Mesangial cell (primary cell): ENCODE data around the gene LPO. TPM values are rescaled to one million over a fixed set of nuclear protein-coding genes. Genes with fewer than 3 reads are reported as not detected.

Experiments
- total RNA-seq: library from RNA; depleted of rRNA; stranded (reverse); fragments of >200 nt; gene quantifications from 2 replicates; pipeline ENCODE4 v1.2.3, GENCODE V29; 2015

The LPO gene
- total RNA-seq = not detected in 2 replicates

GRCh38 chr17:58238147-58238634, at the start of gene LPO:
LPO (plus strand) TSS chr17:58238584; CDS start chr17:58242980, 4,396 bp downstream.

DNA sequence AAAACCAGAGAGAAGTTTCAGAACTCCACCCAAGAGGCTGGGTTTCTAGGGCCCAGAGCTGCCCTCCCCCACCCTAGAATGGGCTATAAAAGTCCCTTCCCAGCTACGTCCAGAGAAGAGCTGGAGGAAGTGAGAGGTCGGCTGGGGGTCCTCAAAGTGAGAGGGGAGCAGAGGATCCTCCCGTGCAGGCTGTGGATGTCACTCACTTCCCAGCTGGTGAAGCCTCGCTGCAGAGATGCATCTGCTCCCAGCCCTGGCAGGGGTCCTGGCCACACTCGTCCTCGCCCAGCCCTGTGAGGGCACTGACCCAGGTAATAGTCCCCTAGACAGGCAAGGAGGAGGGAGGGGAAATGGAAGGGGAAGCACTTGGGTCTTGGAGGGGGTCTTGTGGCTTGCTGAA, 45.8 kb upstream of the LPO start, which contains the start of gene EPX:
Gene EPX, plus strand, starts transcription at position 115 of the 400 bp plus-strand sequence. Its CDS starts 121 bp downstream, at position 236.

DNA sequence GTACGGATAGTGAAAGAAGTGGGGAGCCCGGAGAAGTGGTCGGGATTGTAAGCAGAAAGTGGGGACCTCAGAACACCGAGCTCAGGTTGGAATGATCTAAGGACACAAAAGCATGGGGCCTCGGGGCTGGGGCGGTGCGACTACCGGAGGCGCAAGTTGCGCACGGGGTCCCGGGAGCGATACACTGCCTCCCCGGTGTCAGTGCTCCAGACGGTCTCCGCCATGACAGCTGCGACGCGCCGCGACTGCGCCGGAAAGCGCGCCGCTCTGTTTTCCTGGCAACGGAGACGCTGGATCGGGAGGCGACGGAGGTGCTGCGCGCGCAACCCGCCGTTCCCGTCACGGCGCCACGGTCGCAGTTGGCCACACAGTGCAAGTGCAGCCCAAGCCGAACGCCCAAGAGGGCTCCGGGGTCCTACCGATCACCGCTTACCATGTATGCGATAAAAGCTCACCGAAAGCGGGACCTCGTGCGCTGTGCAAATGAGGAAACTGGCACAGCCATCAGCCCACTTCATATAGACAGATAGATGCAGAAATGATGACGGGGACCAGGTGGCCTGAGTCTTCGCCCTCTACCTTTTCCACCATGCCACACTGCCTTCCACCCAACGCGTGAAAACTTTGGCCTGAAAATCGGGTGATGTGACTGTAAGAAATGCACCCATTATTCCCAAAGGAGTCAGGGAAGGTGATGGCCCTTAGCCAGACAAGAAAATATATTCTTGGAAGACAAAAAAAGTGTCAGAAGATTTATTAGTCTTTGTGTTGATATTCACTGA, 19.2 kb upstream of the LPO start, which contains the start of gene MKS1:
Gene MKS1, minus strand, starts transcription at position 249 of the 782 bp plus-strand sequence. Its CDS starts 25 bp downstream, at position 224.

DNA sequence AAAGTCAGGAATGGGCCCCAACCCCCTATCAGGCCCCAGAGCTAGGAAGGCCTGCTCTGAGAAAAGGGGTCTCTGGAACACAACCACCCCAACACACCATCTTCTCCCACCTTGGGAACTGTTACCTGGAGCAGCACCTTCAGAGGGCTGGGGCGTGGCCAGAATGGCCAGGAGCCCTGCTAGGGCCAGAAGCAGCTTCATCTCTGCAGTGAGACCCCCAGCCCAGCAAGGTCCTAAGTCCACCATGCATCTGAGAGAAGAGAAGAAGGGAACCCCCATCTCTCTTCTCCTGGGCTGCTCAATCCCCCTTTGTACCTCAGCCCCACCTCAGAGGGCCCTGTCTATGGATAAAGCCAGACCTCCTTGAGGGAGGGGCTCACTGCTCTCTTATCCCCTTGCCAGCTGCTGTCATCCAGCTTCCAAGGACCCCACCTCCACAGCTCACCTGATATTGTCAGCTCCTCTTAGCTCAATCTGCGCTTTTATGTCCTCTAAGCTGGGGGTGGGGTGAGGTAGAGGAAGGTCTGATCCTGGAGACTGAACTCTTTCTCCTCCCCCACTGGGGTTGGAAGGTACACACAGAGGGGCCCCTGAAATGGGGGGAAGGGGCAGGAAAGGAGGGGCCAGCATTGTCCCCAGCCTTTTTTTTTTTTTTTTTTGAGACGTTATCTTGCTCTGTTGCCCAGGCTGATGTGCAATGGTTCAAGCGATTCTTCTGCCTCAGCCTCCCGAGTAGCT, 42.3 kb downstream of the LPO start, which contains the start of gene MPO:
Gene MPO, minus strand, starts transcription at position 456 of the 738 bp plus-strand sequence. Its CDS starts 177 bp downstream, at position 279.

Other genes with a start within 250 kb of the LPO start
- 88.7 and 250 TPM in 2 replicates for gene SRSF1, start 231.3 kb upstream of the LPO start, total RNA-seq
- gene DYNLL2, start 155.2 kb upstream of the LPO start, total RNA-seq = 10.1 and 11.4 TPM in 2 replicates
- not detected in 2 replicates for gene OR4D1, start 90.2 kb upstream of the LPO start, total RNA-seq
- gene OR4D2, start 71.6 kb upstream of the LPO start, total RNA-seq = not detected in 2 replicates
- not detected in 2 replicates for gene EPX, start 45.9 kb upstream of the LPO start, total RNA-seq
- 10.8 and 14.6 TPM in 2 replicates for gene MKS1, start 19.3 kb upstream of the LPO start, total RNA-seq
- gene MPO, start 42.4 kb downstream of the LPO start, total RNA-seq = 0.13 TPM in 1 of 2 replicates, not detected in the other
- gene TSPOAP1, start 90.2 kb downstream of the LPO start, total RNA-seq = 1.6 and 15.8 TPM in 2 replicates
- gene SUPT4H1, start 113.6 kb downstream of the LPO start, total RNA-seq = 43.2 and 47.7 TPM in 2 replicates
- 0.49 and 0.63 TPM in 2 replicates for gene RNF43, start 178.9 kb downstream of the LPO start, total RNA-seq
- 0.16 and 0.25 TPM in 2 replicates for gene HSF5, start 249.8 kb downstream of the LPO start, total RNA-seq